Measurements from ENCODE around the gene PRDM15. TPM values are rescaled to one million over a fixed set of nuclear protein-coding genes. Genes with fewer than 3 reads are reported as not detected.

PRDM15 gene
- total and polyA plus RNA-seq, 2 donors (not counting 3 experiments of a cell fraction or from before 2014, with no cell fraction given) = 11.8 to 12.9 TPM

- DNase-seq (ENCODE audit: low read depth, low spot score) (no peak), FAIRE-seq (no peak)
- Histone ChIP-seq H3K9me1 (replicated peaks; ENCODE audit: control insufficient read depth, extremely low read depth, insufficient read depth, low read length) (no peaks in the 10 kb centered on the region), H3K79me2 (ENCODE audit: control insufficient read depth, insufficient read depth, low read length) (no peaks in the 10 kb centered on the region), H3K4me2 (ENCODE audit: insufficient read depth, low read length) (no peak overlapping the region), H2AFZ (ENCODE audit: low read depth, low read length) (no peak overlapping the region), H3K4me3 (replicated peaks in 1 of 3; ENCODE audit: insufficient read depth in 1 of 3, low read depth in 1 of 3, low read length in 3 of 3) (no peak overlapping the region), H3K27ac (ENCODE audit: insufficient read depth, low read depth, low read length) (no peak overlapping the region), H4K20me1 (replicated peaks; ENCODE audit: control insufficient read depth, extremely low read depth, insufficient read depth, low read length) (no peaks in the 10 kb centered on the region), H3K36me3 (ENCODE audit: control insufficient read depth in 2 of 2, extremely low read depth in 1 of 2, insufficient read depth in 2 of 2, low read length in 2 of 2) (peaks cover 0 to 8% of the 10 kb centered on the region in 2 experiments), H3K4me1 (ENCODE audit: control insufficient read depth, extremely low read depth, insufficient read depth, low read length) (no peaks in the 10 kb centered on the region), H3K9ac (replicated peaks; ENCODE audit: extremely low read depth, insufficient read depth, low read length) (no peak overlapping the region), H3K27me3 (ENCODE audit: control insufficient read depth in 2 of 2, insufficient read depth in 2 of 2, low read length in 2 of 2) (no peaks in the 10 kb centered on the region), H3K9me3 (replicated peaks; ENCODE audit: control insufficient read depth, insufficient read depth, low read length) (no peaks in the 10 kb centered on the region)
- dilution Hi-C loops (cut with MboI; ENCODE audit: extremely low pct_ligation_motif_present, low sequenced_read_pairs) = no loop called here
- no TSS peak for BruUV-seq (replicated peaks)
- POLR2A ChIA-PET = no interaction called here
- intact Hi-C loops (cut with micrococcal nuclease) = no loop called here
- TF ChIP-seq EZH2 (IDR thresholded peaks at IDR 0.05; ENCODE audit: borderline replicate concordance, low read depth, low read length, severe bottlenecking) (no peak), CTCF (IDR thresholded peaks at IDR 0.05; ENCODE audit: extremely low read depth in 1 of 2, insufficient read depth in 1 of 2, low read depth in 1 of 2, low read length in 2 of 2) (no peak), MYC (IDR thresholded peaks at IDR 0.05; ENCODE audit: low read depth, low read length) (no peak), GATA2 (IDR thresholded peaks at IDR 0.05; ENCODE audit: insufficient read depth, insufficient read length, low read depth, low read length) (no peak), POLR2A (IDR thresholded peaks at IDR 0.05; ENCODE audit: low read depth, low read length) (no peak), POLR2AphosphoS5 (IDR thresholded peaks at IDR 0.05; ENCODE audit: insufficient read depth, low read depth, low read length) (no peak), JUN (IDR thresholded peaks at IDR 0.05; ENCODE audit: borderline replicate concordance, insufficient read depth, insufficient read length, low read depth) (no peak), FOS (IDR thresholded peaks at IDR 0.05; ENCODE audit: borderline replicate concordance, insufficient read depth, low read length) (no peak), MAX (IDR thresholded peaks at IDR 0.05; ENCODE audit: insufficient read depth, insufficient read length) (no peak)
- CTCF ChIA-PET = interaction anchor here (0.8 to 1.6 kb wide), 5 partner anchors 30 to 271 kb away, joined by 3 to 4 read pairs (median 4); no protein-coding TSS in a partner anchor
Observed at GRCh38 chr21:41846536-41846935, 32.6 kb downstream of the PRDM15 start.
